K562 (cell line): Measurements from ENCODE around the gene ZPLD1. TPM values are rescaled to one million over a fixed set of nuclear protein-coding genes. Genes with fewer than 3 reads are reported as not detected.

Experiments used
- ATAC-seq: fragments of 200-7000 bp; cut with Tn5 transposase; 3 replicates; pipeline ENCODE4 v1.9.1; 2020; ENCODE audit warnings: moderate library complexity
- BruUV-seq: library from RNA; stranded (reverse); fragments of 400-500 nt; replicated peaks from 2 replicates; lab custom pipeline; 2021; lab: Mats Ljungman, UMichigan
- CTCF ChIA-PET: fragments of 300-600 bp; formaldehyde crosslinking; extraction: SDS; loops from one replicate; lab custom pipeline; 2021; ENCODE audit warnings: low intra/inter-chr PET ratio; lab: Yijun Ruan, JAX
- POLR2A ChIA-PET: fragments of 300-600, 350-650 bp; sonication (Branson Sonifier 250); formaldehyde crosslinking; extraction: SDS; loops from one replicate; lab custom pipeline; 2021; ENCODE audit warnings: antibody characterized with exemption, inconsistent platforms; lab: Yijun Ruan, JAX
- DNase-seq, 4 experiments: peaks; one replicate each; pipeline versions ENCODE4 v3.0.0 to v3.0.0-alpha.2; 2011 to 2018; ENCODE audit warnings: low spot score in 3 of 4, mixed read lengths in 3 of 4; ENCODE audit errors: extremely low read depth in 1 of 4
- FAIRE-seq: peaks from 2 replicates; lab custom pipeline; 2011; peaks lifted over from hg19 to GRCh38; lab: Jason Lieb, UNC
- H2AFZ ChIP-seq: 2 replicates; pipeline ENCODE4 v1.6.0; 2011; ENCODE audit warnings: low read depth, low read length, control low read depth, inconsistent platforms
- H3K27ac ChIP-seq: fragments of 200-600 bp; 3 replicates; pipeline ENCODE4 v1.8.0; 2011; ENCODE audit warnings: low read depth, mild to moderate bottlenecking, control low read depth, inconsistent platforms, low read length, moderate library complexity, mixed read lengths; ENCODE audit errors: extremely low read depth
- H3K27me3 ChIP-seq, 2 experiments: fragments of 300-600 bp in 1 of 2; 2 replicates in 1 of 2; 3 replicates in 1 of 2; pipeline versions ENCODE4 v1.6.0 to v1.8.0; 2011; ENCODE audit warnings: inconsistent platforms in 2 of 2, low read length in 2 of 2, mild to moderate bottlenecking in 1 of 2, mixed read lengths in 1 of 2, moderate library complexity in 1 of 2; ENCODE audit not compliant: control insufficient read depth in 2 of 2, insufficient read depth in 2 of 2
- H3K36me3 ChIP-seq: fragments of 300-600 bp; 3 replicates; pipeline ENCODE4 v1.8.0; 2011; ENCODE audit warnings: mild to moderate bottlenecking, low read length, inconsistent platforms; ENCODE audit not compliant: control insufficient read depth, insufficient read depth
- H3K4me1 ChIP-seq, 2 experiments: fragments of 200-600 bp in 1 of 2; replicated peaks in 1 of 2; 2 replicates in 1 of 2; 3 replicates in 1 of 2; pipeline versions ENCODE4 v1.5.1 to v1.8.0; 2011; ENCODE audit warnings: inconsistent platforms in 2 of 2, low read length in 2 of 2, mild to moderate bottlenecking in 1 of 2, mixed read lengths in 1 of 2, moderate library complexity in 1 of 2; ENCODE audit not compliant: control insufficient read depth in 2 of 2, insufficient read depth in 2 of 2
- H3K4me2 ChIP-seq: 2 replicates; pipeline ENCODE4 v1.6.1; 2011; ENCODE audit warnings: low read length, control low read depth, inconsistent platforms, mixed read lengths; ENCODE audit not compliant: insufficient read depth
- H3K4me3 ChIP-seq: fragments of 200-600 bp; sonication (generic), shearing (Covaris generic); 2 replicates; pipeline ENCODE4 v1.5.1; 2016; ENCODE audit warnings: control low read depth, inconsistent platforms
- H3K79me2 ChIP-seq: fragments of 200-600 bp; 3 replicates; pipeline ENCODE4 v1.8.0; 2011; ENCODE audit warnings: low read length, inconsistent platforms; ENCODE audit not compliant: control insufficient read depth, insufficient read depth
- H3K9ac ChIP-seq, 2 experiments: 2 replicates each; pipeline versions ENCODE4 v1.6.0 to v1.6.1; 2011; ENCODE audit warnings: low read depth in 2 of 2, low read length in 2 of 2, control low read depth in 1 of 2, inconsistent platforms in 1 of 2, mild to moderate bottlenecking in 1 of 2, mixed read lengths in 1 of 2; ENCODE audit not compliant: insufficient read depth in 1 of 2
- H3K9me1 ChIP-seq: one replicate; pipeline ENCODE4 v1.6.0; 2011; ENCODE audit warnings: inconsistent platforms, mild to moderate bottlenecking, low read length, moderate library complexity; ENCODE audit not compliant: control insufficient read depth, insufficient read depth
- H3K9me3 ChIP-seq: replicated peaks from 2 replicates; pipeline ENCODE4 v1.5.1; 2011; ENCODE audit warnings: low read depth, low read length, inconsistent platforms; ENCODE audit not compliant: control insufficient read depth, insufficient read depth
- H4K20me1 ChIP-seq: replicated peaks from 2 replicates; pipeline ENCODE4 v1.6.1; 2011; ENCODE audit warnings: low read length, inconsistent platforms, mixed read lengths; ENCODE audit not compliant: control insufficient read depth, insufficient read depth
- CREM ChIP-seq: IDR thresholded peaks from 2 replicates; pipeline ENCODE4 v1.6.1; 2014; ENCODE audit warnings: antibody characterized with exemption, low read depth
- ETV1 ChIP-seq: fragments of 450-650 bp; conservative IDR thresholded peaks from 2 replicates; pipeline ENCODE4 v1.6.1; 2016; ENCODE audit warnings: missing genetic modification characterization, control low read depth, low read depth, missing compliant biosample characterization
- HDGF ChIP-seq: fragments of 450-650 bp; IDR thresholded peaks from 2 replicates; pipeline ENCODE4 v1.6.1; 2016
- L3MBTL2 ChIP-seq: fragments of 450-650 bp; IDR thresholded peaks from 2 replicates; pipeline ENCODE4 v1.6.1; 2016; ENCODE audit warnings: mild to moderate bottlenecking, moderate library complexity
- MED1 ChIP-seq: sonication (generic); formaldehyde crosslinking; IDR thresholded peaks from 2 replicates; pipeline ENCODE4 v1.8.1; 2023; ENCODE audit warnings: missing genetic modification reagents, borderline replicate concordance
- MGA ChIP-seq: fragments of 450-650 bp; IDR thresholded peaks from 2 replicates; pipeline ENCODE4 v1.6.1; 2016; ENCODE audit warnings: mild to moderate bottlenecking, moderate library complexity
- SMARCE1 ChIP-seq: fragments of 450-650 bp; IDR thresholded peaks from 2 replicates; pipeline ENCODE4 v1.7.1; 2016; ENCODE audit warnings: mild to moderate bottlenecking
- SREBF1 ChIP-seq: fragments of 150-350 bp; IDR thresholded peaks from 2 replicates; pipeline ENCODE4 v1.6.1; 2014; ENCODE audit warnings: antibody characterized with exemption, low read depth, low read length, borderline replicate concordance
- TARDBP ChIP-seq: fragments of 450-650 bp; IDR thresholded peaks from 2 replicates; pipeline ENCODE4 v1.6.1; 2016
- ZBTB26 ChIP-seq: fragments of 450-650 bp; formaldehyde crosslinking; IDR thresholded peaks from 2 replicates; pipeline ENCODE4 v1.4.0; 2022; ENCODE audit warnings: missing genetic modification characterization
- whole genome bisulfite sequencing: fragments of 100-300 bp; shearing (Covaris generic); methylation state at CpG from one replicate; pipeline ENCODE4 v1.1.6; 2016; ENCODE audit warnings: low coverage, mixed read lengths; ENCODE audit not compliant: insufficient coverage; ENCODE audit errors: missing lambda C conversion rate; 5-methylcytosine and 5-hydroxymethylcytosine counted together
- in situ Hi-C: fragments of 300-500 bp; cut with MboI; formaldehyde crosslinking; loops from 4 replicates; pipeline ENCODE4 v1.15.0; 2018; ENCODE audit warnings: inconsistent platforms, mixed read lengths
- intact Hi-C: fragments of 100-400 bp; cut with micrococcal nuclease; formaldehyde crosslinking; loops from 2 replicates; pipeline ENCODE4 v1.14.2; 2022
- polyA plus RNA-seq, 8 experiments: library from polyadenylated mRNA; depleted of rRNA in 4 of 8; stranded (reverse) in 5 of 8; unstranded in 3 of 8; fragments of >200 nt; fragmentation: Nextera tagmentation in 2 of 8; fragmentation: Illumina TruSeq in 1 of 8; extraction: Ambion mirVana in 2 of 8; extraction: Trizol in 1 of 8; gene quantifications; 2 replicates each; pipeline versions ENCODE4 v1.2.1 to v1.2.3, GENCODE V29; 2011 to 2014; ENCODE audit warnings: inconsistent platforms in 1 of 8, missing spikeins in 1 of 8
- total RNA-seq, 7 experiments: library from RNA; depleted of rRNA in 6 of 7; stranded (reverse); fragments of >200 nt in 6 of 7; fragmentation: Illumina TruSeq in 2 of 7; extraction: Trizol in 2 of 7; gene quantifications; 2 replicates each; pipeline versions ENCODE4 v1.2.1 to v1.2.3, GENCODE V29; 2011 to 2021; ENCODE audit warnings: low replicate concordance in 1 of 7
- TF ChIP-seq, protein P1 (sequence below), 2 experiments: fragments of 450-650 bp in 1 of 2; sonication (generic) in 1 of 2; formaldehyde crosslinking; conservative IDR thresholded peaks; 2 replicates each; pipeline versions ENCODE4 v1.4.0 to v1.8.1; 2020 to 2022; ENCODE audit warnings: mild to moderate bottlenecking in 1 of 2, missing genetic modification reagents in 1 of 2

ZPLD1 gene
- total and polyA plus RNA-seq, 9 of the 15 experiments (the other 6 are each of a cell fraction or from before 2014, with no cell fraction given), result 0.03 to 0.10 (median 0.04) TPM; not detected in 6

GRCh38 chr3:102398666-102399065, 36.1 kb upstream of the ZPLD1 start:
- no peak for FAIRE-seq
- Histone ChIP-seq H3K4me3 (no peak overlapping the region), H3K4me1 (no peaks in the 10 kb centered on the region), H3K36me3 (no peaks in the 10 kb centered on the region), H2AFZ (no peak overlapping the region), H3K4me2 (no peak overlapping the region), H3K9me1 (no peaks in the 10 kb centered on the region), H3K27ac (no peak overlapping the region), H3K79me2 (no peaks in the 10 kb centered on the region), H3K27me3 (no peaks in the 10 kb centered on the region), H4K20me1 (no peaks in the 10 kb centered on the region), H3K9ac (no peak overlapping the region), H3K9me3 (no peaks in the 10 kb centered on the region)
- ATAC-seq, result no peak
- no peak for DNase-seq
- WGBS, result 0% methylated on average over 5 of the region's 5 CpGs
- ChIA-PET CTCF (no interaction called here), POLR2A (no interaction called here)
- intact Hi-C loops, result no loop called here
- in situ Hi-C loops, result no loop called here
- no TSS peak for BruUV-seq
- TF ChIP-seq, protein P1, sequence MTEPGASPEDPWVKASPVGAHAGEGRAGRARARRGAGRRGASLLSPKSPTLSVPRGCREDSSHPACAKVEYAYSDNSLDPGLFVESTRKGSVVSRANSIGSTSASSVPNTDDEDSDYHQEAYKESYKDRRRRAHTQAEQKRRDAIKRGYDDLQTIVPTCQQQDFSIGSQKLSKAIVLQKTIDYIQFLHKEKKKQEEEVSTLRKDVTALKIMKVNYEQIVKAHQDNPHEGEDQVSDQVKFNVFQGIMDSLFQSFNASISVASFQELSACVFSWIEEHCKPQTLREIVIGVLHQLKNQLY (CRISPR knock-in tag; conservative IDR thresholded peaks at IDR 0.05), result no peak
- TF ChIP-seq MGA, result no peak
- TF ChIP-seq SMARCE1, result no peak
- TF ChIP-seq MED1 (CRISPR knock-in tag), result no peak
- no peak for TF ChIP-seq L3MBTL2
- TF ChIP-seq CREM, result no peak
- TF ChIP-seq ZBTB26 (CRISPR knock-in tag), result no peak
- no peak for TF ChIP-seq SREBF1
- TF ChIP-seq HDGF, result no peak
- TF ChIP-seq TARDBP, result no peak
- TF ChIP-seq ETV1 (tag), result no peak
